Esophagus squamous epithelium (tissue), 5 donors: Measurements from ENCODE around the gene ASB8. TPM values are rescaled to one million over a fixed set of nuclear protein-coding genes. Genes with fewer than 3 reads are reported as not detected.
A peak's percentile ranks its signal among the peaks of the same experiment; 100 is the strongest.

ENCODE experiments used
- DNase-seq: peaks from one replicate; lab custom pipeline; 2025; lab: John Stamatoyannopoulos, UW
- H3K27ac ChIP-seq, 4 donors: fragments of 200-600 bp; sonication (generic); one replicate each; pipeline ENCODE4 v1.5.1; 2016 to 2019; ENCODE audit warnings: mild to moderate bottlenecking in 1 of 4
- H3K27me3 ChIP-seq, 4 donors: fragments of 200-600 bp; sonication (generic); 1 replicate in 3 of 4; 2 replicates in 1 of 4; pipeline versions ENCODE4 v1.5.1 to v1.6.0; 2017 to 2021; ENCODE audit warnings: antibody characterized with exemption in 1 of 4
- H3K36me3 ChIP-seq, 3 donors: fragments of 200-600 bp; sonication (generic); one replicate each; pipeline ENCODE4 v1.5.1; 2016 to 2019
- H3K4me1 ChIP-seq, 3 donors: fragments of 200-600 bp; sonication (generic); one replicate each; pipeline ENCODE4 v1.5.1; 2017 to 2019
- H3K4me3 ChIP-seq, 4 donors: fragments of 200-600 bp; sonication (generic); 1 replicate in 3 of 4; 2 replicates in 1 of 4; pipeline ENCODE4 v1.5.1; 2016 to 2019; ENCODE audit warnings: mild to moderate bottlenecking in 2 of 4, moderate library complexity in 1 of 4
- H3K9me3 ChIP-seq, 3 donors: fragments of 200-600 bp; sonication (generic); one replicate each; pipeline ENCODE4 v1.5.1; 2016 to 2019
- CTCF ChIP-seq, 6 experiments: fragments of 450-650 bp in 4 of 6; fragments of 200-600 bp in 2 of 6; sonication (generic) in 2 of 6; IDR thresholded peaks; one replicate each; pipeline ENCODE4 v1.5.1; 2016 to 2019; ENCODE audit warnings: antibody characterized with exemption in 6 of 6, mild to moderate bottlenecking in 4 of 6, moderate library complexity in 4 of 6
- POLR2A ChIP-seq, 4 donors: fragments of 450-650 bp; IDR thresholded peaks; one replicate each; pipeline ENCODE4 v1.6.1; 2017; ENCODE audit warnings: antibody characterized with exemption in 4 of 4, mild to moderate bottlenecking in 4 of 4, moderate library complexity in 3 of 4
- WGBS, 2 donors: methylation state at CpG; one replicate each; pipeline ENCODE4 v1.1.5; 2018; 5-methylcytosine and 5-hydroxymethylcytosine counted together
- intact Hi-C: fragments of 100-400 bp; cut with DNase I; formaldehyde crosslinking; loops from one replicate; pipeline ENCODE4 v1.15.0; 2022
- total RNA-seq, 4 donors: library from RNA; depleted of rRNA; stranded (reverse); fragments of >200 nt; gene quantifications; one replicate each; pipeline ENCODE4 v1.1.0, GENCODE V29; 2016
- donor health status: DM: yes; HTN: yes; CAD: no.

ASB8 gene
- total RNA-seq, 4 donors from 2014 or later: 13.2 to 28.2 (median 24.8) TPM

GRCh38 chr12:48187916-48188695 lies 30.8 kb upstream of the ASB8 start:
- Histone ChIP-seq H3K9me3 (no peaks in the 10 kb centered on the region), H3K4me1 (peaks cover 22 to 80% (median 49%) of the 10 kb centered on the region in 3 donors), H3K27me3 (peaks cover 0 to 31% (median 2%) of the 10 kb centered on the region in 4 donors), H3K36me3 (no peaks in the 10 kb centered on the region), H3K4me3 (no peak overlapping the region), H3K27ac (no peak overlapping the region)
- DNase-seq: no peak
- intact Hi-C loops: no loop called here
- TF ChIP-seq POLR2A (IDR thresholded peaks at IDR 0.05) (no peak), CTCF (IDR thresholded peaks at IDR 0.05) (no peak)
- WGBS, 2 donors: 76 to 84% methylated on average over 9 to 10 of the region's 10 CpGs

DNA sequence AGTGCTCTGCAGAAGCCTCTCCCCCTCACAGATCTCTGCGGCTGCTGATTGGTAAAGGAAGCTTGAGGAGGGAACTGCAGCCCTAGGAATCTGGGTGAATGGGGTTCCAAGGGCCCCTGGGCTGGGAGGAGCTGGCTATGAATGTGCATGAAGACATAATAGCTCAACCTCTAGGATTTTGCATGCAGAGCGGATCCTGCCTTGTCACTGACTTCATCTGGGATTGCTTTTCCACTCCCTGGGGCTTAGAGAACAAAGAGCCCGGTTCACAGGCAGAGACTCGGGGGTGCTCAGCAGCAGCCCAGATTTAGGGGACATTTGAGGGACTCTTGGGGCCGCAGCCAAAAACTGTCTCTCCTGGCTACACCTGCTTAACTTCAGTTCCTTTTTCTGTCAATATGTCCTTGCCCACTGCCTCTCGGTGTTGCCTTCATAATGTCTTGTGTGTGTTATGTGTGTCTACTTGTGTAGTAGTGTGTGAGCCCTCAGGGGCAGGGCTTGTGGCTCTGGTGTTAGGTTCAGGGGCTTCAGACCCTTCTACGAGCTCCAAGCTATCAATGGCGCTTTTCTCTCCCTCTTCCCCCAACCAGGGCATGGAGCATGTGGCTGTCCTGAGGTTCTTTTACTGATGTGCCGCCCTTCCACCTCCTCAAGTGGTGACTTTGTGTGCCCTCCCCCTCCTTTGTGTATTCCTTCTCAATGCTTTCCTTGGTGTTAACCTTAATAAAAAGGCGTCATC lies 28.0 kb upstream of the ASB8 start:
- WGBS, 2 donors: 55 to 66% methylated on average over 9 to 10 of the region's 10 CpGs
- Histone ChIP-seq H3K27me3 (peaks cover 0 to 57% (median 2%) of the 10 kb centered on the region in 4 donors), H3K9me3 (no peaks in the 10 kb centered on the region), H3K36me3 (no peaks in the 10 kb centered on the region), H3K4me3 (peak overlapping the region in 1 of 4 donors; percentile 84), H3K4me1 (peaks cover 24 to 61% (median 43%) of the 10 kb centered on the region in 3 donors), H3K27ac (no peak overlapping the region)
- DNase-seq: no peak
- TF ChIP-seq POLR2A (IDR thresholded peaks at IDR 0.05) (no peak), CTCF (IDR thresholded peaks at IDR 0.05) (no peak)
- intact Hi-C loops: no loop called here

DNA sequence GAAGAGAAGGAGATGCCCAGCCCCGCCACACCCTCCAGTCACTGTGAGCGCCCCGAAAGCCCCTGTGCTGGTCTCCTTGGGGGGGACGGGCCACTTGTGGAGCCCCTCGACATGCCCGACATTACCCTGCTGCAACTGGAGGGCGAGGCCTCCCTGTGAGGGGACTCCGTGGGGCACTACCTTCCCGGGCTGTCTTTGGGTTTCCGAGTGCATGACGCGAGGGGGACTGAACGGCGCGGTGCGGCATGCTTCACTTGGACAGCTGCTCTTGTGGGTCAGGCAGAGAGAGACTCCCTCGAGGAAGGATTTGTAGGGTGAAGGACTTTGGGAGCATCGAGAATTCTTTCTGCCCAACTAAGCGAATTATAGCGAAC lies 27.2 kb upstream of the ASB8 start:
- TF ChIP-seq POLR2A (IDR thresholded peaks at IDR 0.05) (no peak), CTCF (IDR thresholded peaks at IDR 0.05) (no peak)
- Histone ChIP-seq H3K4me1 (peaks cover 20 to 53% (median 36%) of the 10 kb centered on the region in 3 donors), H3K9me3 (no peaks in the 10 kb centered on the region), H3K27ac (no peak overlapping the region), H3K36me3 (no peaks in the 10 kb centered on the region), H3K27me3 (peaks cover 0 to 65% (median 2%) of the 10 kb centered on the region in 4 donors), H3K4me3 (peak overlapping the region in 3 of 4 donors; percentile 51 to 84 (median 63))
- WGBS, 2 donors: 8 to 9% methylated on average over 8 to 16 of the region's 20 CpGs
- DNase-seq: no peak
- intact Hi-C loops: no loop called here

DNA sequence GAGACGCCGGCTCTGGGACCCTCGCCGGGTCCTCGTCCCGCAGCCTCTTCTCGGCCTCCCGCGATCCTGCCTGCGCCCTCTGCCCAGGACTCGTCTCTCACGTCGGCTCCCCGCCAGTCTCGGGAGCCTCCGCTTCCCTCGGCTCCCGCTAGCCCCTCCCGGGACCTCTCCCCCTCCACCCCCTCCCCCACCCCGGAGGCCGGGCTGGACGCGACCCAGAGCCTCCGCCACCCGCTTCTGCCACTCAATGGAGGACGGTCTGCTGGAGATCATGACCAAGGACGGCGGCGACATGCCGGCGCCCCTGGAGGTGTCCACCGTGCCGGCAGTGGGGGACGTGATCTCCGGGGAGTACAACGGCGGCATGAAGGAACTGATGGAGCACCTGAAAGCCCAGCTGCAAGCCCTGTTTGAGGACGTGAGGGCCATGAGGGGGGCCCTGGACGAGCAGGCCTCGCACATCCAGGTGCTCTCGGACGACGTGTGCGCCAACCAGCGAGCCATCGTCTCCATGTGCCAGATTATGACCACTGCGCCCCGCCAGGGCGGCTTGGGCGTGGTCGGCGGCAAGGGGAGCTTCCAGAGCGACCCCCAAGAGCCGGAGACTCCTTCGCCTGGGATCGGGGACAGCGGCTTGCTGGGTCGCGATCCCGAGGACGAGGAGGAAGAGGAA lies 26.7 kb upstream of the ASB8 start:
- intact Hi-C loops: no loop called here
- H3K36me3 ChIP-seq: no peaks in the 10 kb centered on the region
- TF ChIP-seq POLR2A (IDR thresholded peaks at IDR 0.05) (no peak), CTCF (IDR thresholded peaks at IDR 0.05) (no peak)
- H3K9me3 ChIP-seq: no peaks in the 10 kb centered on the region
- H3K4me1 ChIP-seq: peaks cover 20 to 47% (median 33%) of the 10 kb centered on the region in 3 donors
- peak overlapping the region in 1 of 4 donors; percentile 9 for H3K27ac ChIP-seq
- H3K4me3 ChIP-seq: peak overlapping the region; percentile 43 to 84 (median 57)
- 3% methylated on average over 13 of the region's 61 CpGs; no CpG with 5 or more reads in 1 of the 2 donors for WGBS, 2 donors
- peaks cover 0 to 70% (median 2%) of the 10 kb centered on the region in 4 donors for H3K27me3 ChIP-seq
- DNase-seq: no peak
